Parathyroid adenoma (tissue), 2 donors: ENCODE results near the gene IL1RL1.

ENCODE experiments used
- H2AFZ ChIP-seq: fragments of 300-600 bp; sonication (generic); one replicate; pipeline ENCODE4 v1.7.0; 2017; ENCODE audit warnings: antibody characterized with exemption, mild to moderate bottlenecking
- H3K27ac ChIP-seq: fragments of 300-600 bp; sonication (generic); one replicate; pipeline ENCODE4 v1.7.0; 2017
- H3K27me3 ChIP-seq: fragments of 300-600 bp; sonication (generic); one replicate; pipeline ENCODE4 v1.7.0; 2017; ENCODE audit warnings: low read length; ENCODE audit not compliant: control insufficient read depth, insufficient read depth
- H3K36me3 ChIP-seq: fragments of 300-600 bp; sonication (generic); one replicate; pipeline ENCODE4 v1.7.0; 2017; ENCODE audit warnings: low read length; ENCODE audit not compliant: control insufficient read depth, insufficient read depth
- H3K4me1 ChIP-seq: fragments of 300-600 bp; sonication (generic); one replicate; pipeline ENCODE4 v1.7.0; 2017; ENCODE audit warnings: control low read depth
- H3K4me2 ChIP-seq: fragments of 300-600 bp; sonication (generic); one replicate; pipeline ENCODE4 v1.7.0; 2017; ENCODE audit warnings: low read length
- H3K4me3 ChIP-seq: fragments of 300-600 bp; sonication (generic); one replicate; pipeline ENCODE4 v1.7.0; 2017; ENCODE audit warnings: low read depth, low read length
- H3K79me2 ChIP-seq: fragments of 300-600 bp; sonication (generic); one replicate; pipeline ENCODE4 v1.7.0; 2017; ENCODE audit warnings: control low read depth
- H3K9ac ChIP-seq: fragments of 300-600 bp; sonication (generic); one replicate; pipeline ENCODE4 v1.7.0; 2017; ENCODE audit warnings: mild to moderate bottlenecking
- H3K9me3 ChIP-seq: fragments of 300-600 bp; sonication (generic); one replicate; pipeline ENCODE4 v1.7.0; 2017; ENCODE audit warnings: low read length; ENCODE audit not compliant: control insufficient read depth
- TF ChIP-seq, protein P1 (sequence below): fragments of 300-600 bp; sonication (generic); IDR thresholded peaks from one replicate; pipeline ENCODE4 v1.7.0; 2017; ENCODE audit warnings: antibody characterized with exemption, mild to moderate bottlenecking
- donor health status: primary hyperparathyroidism.

Gene IL1RL1

DNA sequence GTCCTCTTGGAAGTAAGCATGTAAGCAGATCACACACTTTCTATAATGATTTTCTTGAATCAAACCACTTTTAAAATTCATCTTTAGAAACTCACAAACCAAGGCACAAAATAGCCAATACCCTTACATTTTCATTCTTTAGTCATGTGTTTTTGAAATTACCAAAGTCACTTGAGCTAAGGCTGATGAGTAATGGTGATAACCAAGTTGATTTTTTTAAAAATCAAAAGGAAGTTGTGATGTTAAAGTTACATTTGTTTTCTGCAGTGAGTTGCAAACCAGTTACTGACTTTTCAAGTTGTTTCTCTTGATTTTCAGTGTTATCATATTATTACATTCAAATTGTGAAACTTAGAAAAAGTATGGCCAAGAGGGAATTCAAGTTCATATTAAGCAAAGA, 90.1 kb downstream of the IL1RL1 start:
- no peak overlapping the region for H3K9ac ChIP-seq
- no peak overlapping the region for H3K4me3 ChIP-seq
- H3K27me3 ChIP-seq: no peaks in the 10 kb centered on the region
- H3K36me3 ChIP-seq: no peaks in the 10 kb centered on the region
- H3K4me1 ChIP-seq: no peaks in the 10 kb centered on the region
- TF ChIP-seq, protein P1, sequence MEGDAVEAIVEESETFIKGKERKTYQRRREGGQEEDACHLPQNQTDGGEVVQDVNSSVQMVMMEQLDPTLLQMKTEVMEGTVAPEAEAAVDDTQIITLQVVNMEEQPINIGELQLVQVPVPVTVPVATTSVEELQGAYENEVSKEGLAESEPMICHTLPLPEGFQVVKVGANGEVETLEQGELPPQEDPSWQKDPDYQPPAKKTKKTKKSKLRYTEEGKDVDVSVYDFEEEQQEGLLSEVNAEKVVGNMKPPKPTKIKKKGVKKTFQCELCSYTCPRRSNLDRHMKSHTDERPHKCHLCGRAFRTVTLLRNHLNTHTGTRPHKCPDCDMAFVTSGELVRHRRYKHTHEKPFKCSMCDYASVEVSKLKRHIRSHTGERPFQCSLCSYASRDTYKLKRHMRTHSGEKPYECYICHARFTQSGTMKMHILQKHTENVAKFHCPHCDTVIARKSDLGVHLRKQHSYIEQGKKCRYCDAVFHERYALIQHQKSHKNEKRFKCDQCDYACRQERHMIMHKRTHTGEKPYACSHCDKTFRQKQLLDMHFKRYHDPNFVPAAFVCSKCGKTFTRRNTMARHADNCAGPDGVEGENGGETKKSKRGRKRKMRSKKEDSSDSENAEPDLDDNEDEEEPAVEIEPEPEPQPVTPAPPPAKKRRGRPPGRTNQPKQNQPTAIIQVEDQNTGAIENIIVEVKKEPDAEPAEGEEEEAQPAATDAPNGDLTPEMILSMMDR: no peak
- no peaks in the 10 kb centered on the region for H3K9me3 ChIP-seq
- H2AFZ ChIP-seq: no peak overlapping the region
- no peak overlapping the region for H3K27ac ChIP-seq
- H3K79me2 ChIP-seq: no peaks in the 10 kb centered on the region
- no peak overlapping the region for H3K4me2 ChIP-seq
